ENCODE measurements around the gene IL4I1.

The IL4I1 gene

GRCh38 chr19:49871349-49871985 lies 25.2 kb downstream of the IL4I1 start:
- TF ChIP-seq POU2F2 (IDR thresholded peaks at IDR 0.05; ENCODE audit: low read depth, low read length) (no peak), SPI1 (IDR thresholded peaks at IDR 0.05; ENCODE audit: low read depth, low read length) (no peak)
- DNase-seq (ENCODE audit: insufficient read length, low spot score) (no peak), FAIRE-seq (no peak)

DNA sequence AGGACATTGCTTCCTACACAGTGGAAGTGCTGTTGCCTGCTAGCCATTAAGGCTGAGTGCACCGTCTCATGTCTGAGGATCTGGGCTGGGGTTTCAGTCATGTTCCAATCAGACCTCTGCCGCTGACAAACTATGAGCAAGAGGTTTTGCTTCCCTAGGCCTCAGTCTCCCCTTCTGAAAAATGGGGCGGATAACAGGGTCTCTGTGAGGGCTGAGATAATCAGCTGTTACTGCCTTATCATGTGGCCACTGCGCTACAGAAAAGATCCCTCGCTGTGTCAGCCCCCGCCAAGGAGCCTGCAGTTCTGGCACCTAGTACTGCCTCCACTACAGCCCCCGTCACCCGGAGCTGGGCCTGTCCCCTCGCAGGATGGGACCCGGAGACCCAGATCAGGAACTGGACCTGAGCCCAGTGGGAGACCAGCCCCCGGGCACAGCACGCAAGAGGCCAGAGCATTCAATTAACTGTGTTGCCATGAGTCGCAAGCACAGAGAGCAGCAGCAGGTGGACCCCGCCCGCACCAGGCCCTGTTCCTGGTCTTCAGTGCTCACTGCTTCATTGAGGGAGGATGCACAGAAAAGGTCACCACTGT lies 26.3 kb downstream of the IL4I1 start:
- DNase-seq (ENCODE audit: insufficient read length, low spot score) (no peak), FAIRE-seq (no peak)
- TF ChIP-seq TAF1 (IDR thresholded peaks at IDR 0.05; ENCODE audit: low read depth, low read length) (no peak), POU2F2 (IDR thresholded peaks at IDR 0.05; ENCODE audit: low read depth, low read length) (no peak), POLR2AphosphoS5 (IDR thresholded peaks at IDR 0.05; ENCODE audit: low read depth, low read length) (no peak), PAX5 (IDR thresholded peaks at IDR 0.05; ENCODE audit: insufficient read depth, low read length, severe bottlenecking) (no peak)

GRCh38 chr19:49869484-49870308 lies 27.0 kb downstream of the IL4I1 start:
- peak; percentile 98 for FAIRE-seq
- TF ChIP-seq POLR2A (IDR thresholded peaks at IDR 0.05; ENCODE audit: low read depth, low read length), result 0 out of 2 replicates have a peak, but pooled peaks have one; percentile 20
- TF ChIP-seq SPI1 (IDR thresholded peaks at IDR 0.05; ENCODE audit: low read depth, low read length), result no peak
- peak; percentile 79 for DNase-seq (ENCODE audit: insufficient read length, low spot score)

DNA sequence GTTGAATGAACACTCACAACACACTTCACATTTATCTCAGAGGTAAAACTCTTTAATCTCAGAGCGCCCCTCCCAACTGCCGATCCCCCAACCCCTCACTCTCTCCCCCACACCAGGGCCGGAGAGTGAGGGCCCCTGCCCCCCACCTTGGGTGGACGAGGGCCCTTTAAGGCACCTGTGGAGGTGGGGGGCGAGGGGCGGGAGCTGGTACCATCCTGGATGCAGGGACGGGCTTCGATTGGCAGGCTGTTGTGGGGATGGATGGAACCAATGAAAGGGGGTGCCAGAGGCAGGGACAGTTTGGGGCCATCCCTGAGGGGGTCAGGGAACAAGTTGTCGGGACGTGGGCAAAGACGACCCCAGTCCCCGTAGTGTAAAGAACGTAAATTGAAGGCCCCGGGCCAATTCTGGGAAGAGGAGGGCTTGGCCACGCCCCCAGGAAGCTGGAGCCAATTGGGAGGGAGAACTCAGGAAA lies 27.6 kb downstream of the IL4I1 start:
- DNase-seq (ENCODE audit: insufficient read length, low spot score) (no peak), FAIRE-seq (no peak)
- no peak for TF ChIP-seq PAX5 (IDR thresholded peaks at IDR 0.05; ENCODE audit: insufficient read depth, low read length, severe bottlenecking)
- no peak; the same call in 1 of the 2 replicates for TF ChIP-seq POLR2A (IDR thresholded peaks at IDR 0.05; ENCODE audit: low read depth, low read length)
- TF ChIP-seq POLR2AphosphoS5 (IDR thresholded peaks at IDR 0.05; ENCODE audit: low read depth, low read length), result no peak
- no peak for TF ChIP-seq SPI1 (IDR thresholded peaks at IDR 0.05; ENCODE audit: low read depth, low read length)
- no peak for TF ChIP-seq TAF1 (IDR thresholded peaks at IDR 0.05; ENCODE audit: low read depth, low read length)
- TF ChIP-seq POU2F2 (IDR thresholded peaks at IDR 0.05; ENCODE audit: low read depth, low read length), result no peak

- no peak for TF ChIP-seq TAF1 (IDR thresholded peaks at IDR 0.05; ENCODE audit: low read depth, low read length)
- TF ChIP-seq POLR2AphosphoS5 (IDR thresholded peaks at IDR 0.05; ENCODE audit: low read depth, low read length), result peak; percentile 82
- no peak; the same call in 1 of the 2 replicates for TF ChIP-seq POU2F2 (IDR thresholded peaks at IDR 0.05; ENCODE audit: low read depth, low read length)
- TF ChIP-seq POLR2A (IDR thresholded peaks at IDR 0.05; ENCODE audit: low read depth, low read length), result peak; percentile 81
- TF ChIP-seq PAX5 (IDR thresholded peaks at IDR 0.05; ENCODE audit: insufficient read depth, low read length, severe bottlenecking), result no peak
- TF ChIP-seq SPI1 (IDR thresholded peaks at IDR 0.05; ENCODE audit: low read depth, low read length), result 0 out of 2 replicates have a peak, but pooled peaks have one; percentile 13
- peak; percentile 95 for DNase-seq (ENCODE audit: insufficient read length, low spot score)
- FAIRE-seq, result peak; percentile 95
Observed at GRCh38 chr19:49866933-49867782, 29.5 kb downstream of the IL4I1 start, which contains the start of gene PNKP. Gene PNKP (minus strand): TSS chr19:49867576. CDS start chr19:49867204, 372 bp downstream.

DNA sequence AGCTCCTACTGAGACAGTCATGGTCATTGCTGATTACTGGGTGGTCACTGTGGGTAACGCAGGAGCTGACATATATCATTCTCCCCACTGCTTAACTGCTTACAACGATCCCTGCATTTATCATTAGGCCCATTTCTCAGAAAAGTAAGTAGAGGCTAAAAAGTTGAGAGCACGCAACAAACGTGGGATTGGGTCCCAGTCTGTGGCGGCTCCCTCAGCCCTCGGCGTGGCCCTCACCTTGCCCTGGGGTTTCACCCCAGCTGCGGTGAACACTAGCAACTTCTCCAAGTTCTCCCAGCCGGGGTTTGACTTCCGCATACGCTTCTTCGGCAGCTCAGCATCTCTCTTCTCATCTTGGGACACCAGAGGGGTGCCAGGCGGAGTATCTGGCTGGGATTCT lies 31.8 kb downstream of the IL4I1 start:
- FAIRE-seq (no peak), DNase-seq (ENCODE audit: insufficient read length, low spot score) (no peak)
- TF ChIP-seq POLR2A (IDR thresholded peaks at IDR 0.05; ENCODE audit: low read depth, low read length) (no peak), TAF1 (IDR thresholded peaks at IDR 0.05; ENCODE audit: low read depth, low read length) (no peak), POU2F2 (IDR thresholded peaks at IDR 0.05; ENCODE audit: low read depth, low read length) (no peak), SPI1 (IDR thresholded peaks at IDR 0.05; ENCODE audit: low read depth, low read length) (no peak), PAX5 (IDR thresholded peaks at IDR 0.05; ENCODE audit: insufficient read depth, low read length, severe bottlenecking) (no peak), POLR2AphosphoS5 (IDR thresholded peaks at IDR 0.05; ENCODE audit: low read depth, low read length) (no peak)

- no peak for DNase-seq (ENCODE audit: insufficient read length, low spot score)
- TF ChIP-seq PAX5 (IDR thresholded peaks at IDR 0.05; ENCODE audit: insufficient read depth, low read length, severe bottlenecking) (no peak), SPI1 (IDR thresholded peaks at IDR 0.05; ENCODE audit: low read depth, low read length) (no peak), TAF1 (IDR thresholded peaks at IDR 0.05; ENCODE audit: low read depth, low read length) (no peak), POLR2AphosphoS5 (IDR thresholded peaks at IDR 0.05; ENCODE audit: low read depth, low read length) (no peak), POU2F2 (IDR thresholded peaks at IDR 0.05; ENCODE audit: low read depth, low read length) (no peak), POLR2A (IDR thresholded peaks at IDR 0.05; ENCODE audit: low read depth, low read length) (no peak)
- FAIRE-seq, result no peak
Observed at GRCh38 chr19:49863935-49864320, 32.8 kb downstream of the IL4I1 start.

- no peak for TF ChIP-seq POU2F2 (IDR thresholded peaks at IDR 0.05; ENCODE audit: low read depth, low read length)
- TF ChIP-seq SPI1 (IDR thresholded peaks at IDR 0.05; ENCODE audit: low read depth, low read length), result no peak
- no peak for TF ChIP-seq TAF1 (IDR thresholded peaks at IDR 0.05; ENCODE audit: low read depth, low read length)
- TF ChIP-seq POLR2AphosphoS5 (IDR thresholded peaks at IDR 0.05; ENCODE audit: low read depth, low read length), result no peak
- FAIRE-seq (no peak), DNase-seq (ENCODE audit: insufficient read length, low spot score) (no peak)
Observed at GRCh38 chr19:49863254-49863934, 33.3 kb downstream of the IL4I1 start.
